Thoracic aorta (tissue), 2 donors: Measurements from ENCODE around the gene WDFY2. TPM values are rescaled to one million over a fixed set of nuclear protein-coding genes. Genes with fewer than 3 reads are reported as not detected.

Source experiments
- ATAC-seq: fragments of 150-250 bp; one replicate; pipeline ENCODE4 v1.8.0; 2017; ENCODE audit warnings: low read depth; ENCODE audit not compliant: insufficient number of reproducible peaks, low FRiP score
- DNase-seq: peaks from one replicate; pipeline ENCODE4 v3.0.0-alpha.2; 2020; ENCODE audit warnings: low spot score
- H3K27ac ChIP-seq, 2 donors: fragments of 200-600 bp; sonication (generic); 1 replicate in 1 of 2; 2 replicates in 1 of 2; pipeline ENCODE4 v1.5.1; 2016; ENCODE audit warnings: mild to moderate bottlenecking in 2 of 2, moderate library complexity in 2 of 2
- H3K27me3 ChIP-seq: fragments of 200-600 bp; sonication (generic); replicated peaks from 2 replicates; pipeline ENCODE4 v1.6.0; 2016; ENCODE audit warnings: mild to moderate bottlenecking; ENCODE audit not compliant: insufficient read depth
- H3K36me3 ChIP-seq: fragments of 200-600 bp; sonication (generic); one replicate; pipeline ENCODE4 v1.5.1; 2016
- H3K4me1 ChIP-seq, 2 donors: fragments of 200-600 bp; sonication (generic); 1 replicate in 1 of 2; 2 replicates in 1 of 2; pipeline versions ENCODE4 v1.5.1 to v1.6.0; 2016; ENCODE audit warnings: low read depth in 2 of 2, mild to moderate bottlenecking in 1 of 2; ENCODE audit not compliant: control insufficient read depth in 1 of 2
- H3K4me3 ChIP-seq: fragments of 200-600 bp; sonication (generic); 2 replicates; pipeline ENCODE4 v1.5.1; 2016; ENCODE audit warnings: mild to moderate bottlenecking
- H3K9me3 ChIP-seq: fragments of 200-600 bp; sonication (generic); 2 replicates; pipeline ENCODE4 v1.5.1; 2016
- total RNA-seq, 2 donors: library from RNA; depleted of rRNA; stranded (reverse); fragments of >200 nt; gene quantifications; one replicate each; pipeline versions ENCODE4 v1.1.0 to v1.2.3, GENCODE V29; 2016
- TF ChIP-seq, protein P1 (sequence below): fragments of 200-600 bp; sonication (generic); IDR thresholded peaks from one replicate; pipeline ENCODE4 v1.5.1; 2019; ENCODE audit warnings: antibody characterized with exemption

WDFY2 gene
- total RNA-seq, 2 donors from 2014 or later, result 14.6 to 19.3 TPM

DNA sequence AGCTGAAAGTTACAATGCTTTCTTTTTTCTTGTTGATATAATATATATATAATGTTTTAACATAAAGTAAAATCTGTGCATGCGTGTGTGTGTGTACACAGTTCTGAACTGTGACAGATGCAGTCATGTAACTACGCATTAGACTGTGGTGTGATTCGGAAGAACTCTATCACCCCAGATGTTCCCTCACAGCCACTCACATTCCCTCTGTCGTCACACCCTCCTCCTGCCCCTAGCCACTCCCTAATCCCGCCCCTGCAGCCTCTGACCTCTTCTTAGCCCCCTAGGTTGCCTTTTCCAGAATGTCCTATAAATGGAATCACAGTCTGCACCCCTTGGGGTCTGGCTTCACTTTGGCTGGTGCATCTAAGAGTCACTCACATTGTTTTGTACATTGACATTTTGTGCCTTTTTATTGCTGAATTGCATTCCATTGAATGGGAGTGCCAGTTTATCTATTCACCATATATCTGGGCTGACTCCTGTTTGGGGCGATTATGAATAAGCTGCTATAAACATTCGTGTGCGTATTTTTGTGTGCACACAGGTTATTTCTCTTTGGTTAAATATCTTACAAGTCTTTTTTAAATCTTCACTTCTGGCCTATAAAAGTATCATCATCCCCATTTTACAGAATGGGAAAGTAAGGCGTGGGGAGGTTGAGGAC lies 199.3 kb downstream of the WDFY2 start:
- no peaks in the 10 kb centered on the region for H3K9me3 ChIP-seq
- DNase-seq, result no peak
- no peaks in the 10 kb centered on the region for H3K27me3 ChIP-seq
- no peak for ATAC-seq
- TF ChIP-seq, protein P1, sequence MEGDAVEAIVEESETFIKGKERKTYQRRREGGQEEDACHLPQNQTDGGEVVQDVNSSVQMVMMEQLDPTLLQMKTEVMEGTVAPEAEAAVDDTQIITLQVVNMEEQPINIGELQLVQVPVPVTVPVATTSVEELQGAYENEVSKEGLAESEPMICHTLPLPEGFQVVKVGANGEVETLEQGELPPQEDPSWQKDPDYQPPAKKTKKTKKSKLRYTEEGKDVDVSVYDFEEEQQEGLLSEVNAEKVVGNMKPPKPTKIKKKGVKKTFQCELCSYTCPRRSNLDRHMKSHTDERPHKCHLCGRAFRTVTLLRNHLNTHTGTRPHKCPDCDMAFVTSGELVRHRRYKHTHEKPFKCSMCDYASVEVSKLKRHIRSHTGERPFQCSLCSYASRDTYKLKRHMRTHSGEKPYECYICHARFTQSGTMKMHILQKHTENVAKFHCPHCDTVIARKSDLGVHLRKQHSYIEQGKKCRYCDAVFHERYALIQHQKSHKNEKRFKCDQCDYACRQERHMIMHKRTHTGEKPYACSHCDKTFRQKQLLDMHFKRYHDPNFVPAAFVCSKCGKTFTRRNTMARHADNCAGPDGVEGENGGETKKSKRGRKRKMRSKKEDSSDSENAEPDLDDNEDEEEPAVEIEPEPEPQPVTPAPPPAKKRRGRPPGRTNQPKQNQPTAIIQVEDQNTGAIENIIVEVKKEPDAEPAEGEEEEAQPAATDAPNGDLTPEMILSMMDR, result no peak
- H3K4me3 ChIP-seq, result no peak overlapping the region
- H3K27ac ChIP-seq, result no peak overlapping the region
- H3K4me1 ChIP-seq, result peaks cover 0 to 10% of the 10 kb centered on the region in 2 donors
- H3K36me3 ChIP-seq, result no peaks in the 10 kb centered on the region

DNA sequence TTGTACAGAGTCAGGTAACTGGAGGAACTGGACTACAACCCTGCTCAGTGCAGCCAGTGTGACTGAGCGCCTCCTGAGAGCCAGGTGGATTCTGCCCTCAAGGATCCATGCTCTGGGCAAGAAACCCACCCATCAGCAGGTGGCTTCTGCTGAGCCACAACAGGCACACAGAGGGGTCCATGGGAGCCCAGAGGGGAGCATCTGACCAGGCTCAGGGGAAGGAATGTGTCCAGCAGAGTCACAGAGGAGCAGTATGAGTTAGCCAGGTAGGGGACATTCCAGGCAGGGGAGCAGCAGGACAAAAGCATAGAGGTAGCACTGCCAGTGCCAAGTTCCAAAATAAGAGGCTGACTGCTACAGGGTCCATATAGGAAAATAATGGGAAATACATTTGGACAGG lies 199.8 kb downstream of the WDFY2 start:
- no peak overlapping the region for H3K27ac ChIP-seq
- H3K27me3 ChIP-seq, result no peaks in the 10 kb centered on the region
- no peaks in the 10 kb centered on the region for H3K9me3 ChIP-seq
- ATAC-seq, result no peak
- H3K4me3 ChIP-seq, result no peak overlapping the region
- no peaks in the 10 kb centered on the region for H3K36me3 ChIP-seq
- no peak for DNase-seq
- TF ChIP-seq, protein P1, result no peak
- H3K4me1 ChIP-seq, result peaks cover 0 to 10% of the 10 kb centered on the region in 2 donors

DNA sequence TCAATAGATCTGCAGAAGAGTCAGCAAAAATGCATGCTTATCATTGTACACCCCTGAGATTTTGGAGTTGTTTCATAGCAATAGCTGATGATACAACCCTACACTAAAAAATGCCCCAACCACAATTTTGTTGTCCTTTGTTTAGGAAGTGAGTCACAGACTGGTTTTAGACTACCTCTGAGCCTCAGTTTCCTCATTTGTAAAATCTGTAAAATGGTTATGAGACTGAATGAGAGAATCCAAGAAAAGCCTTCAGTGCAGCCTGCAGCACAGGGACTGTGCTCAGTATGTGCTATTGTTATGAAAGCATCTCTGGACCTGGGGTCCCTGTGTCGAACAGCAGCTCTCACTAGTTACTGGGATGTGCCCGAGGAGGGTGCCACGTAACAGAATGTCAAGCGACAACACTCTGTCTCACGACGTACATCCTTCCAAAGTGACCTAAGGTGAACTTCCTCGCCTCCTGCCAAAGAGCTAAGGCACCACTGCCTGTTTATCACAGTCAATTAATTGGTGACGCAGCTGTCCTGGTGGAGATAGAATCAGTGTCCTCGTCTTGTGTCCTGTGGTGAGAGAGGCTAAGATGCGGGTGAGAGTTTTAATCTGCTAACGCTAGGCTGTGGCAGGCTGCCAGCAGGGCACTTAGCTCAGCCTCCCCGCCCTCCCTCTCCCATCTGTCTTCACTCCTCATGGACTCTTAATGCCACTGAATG lies 201.6 kb downstream of the WDFY2 start:
- H3K4me3 ChIP-seq, result no peak overlapping the region
- no peak for ATAC-seq
- H3K4me1 ChIP-seq, result peaks cover 0 to 18% of the 10 kb centered on the region in 2 donors
- no peak for DNase-seq
- H3K27me3 ChIP-seq, result no peaks in the 10 kb centered on the region
- no peaks in the 10 kb centered on the region for H3K36me3 ChIP-seq
- no peaks in the 10 kb centered on the region for H3K9me3 ChIP-seq
- TF ChIP-seq, protein P1, result no peak
- no peak overlapping the region for H3K27ac ChIP-seq

DNA sequence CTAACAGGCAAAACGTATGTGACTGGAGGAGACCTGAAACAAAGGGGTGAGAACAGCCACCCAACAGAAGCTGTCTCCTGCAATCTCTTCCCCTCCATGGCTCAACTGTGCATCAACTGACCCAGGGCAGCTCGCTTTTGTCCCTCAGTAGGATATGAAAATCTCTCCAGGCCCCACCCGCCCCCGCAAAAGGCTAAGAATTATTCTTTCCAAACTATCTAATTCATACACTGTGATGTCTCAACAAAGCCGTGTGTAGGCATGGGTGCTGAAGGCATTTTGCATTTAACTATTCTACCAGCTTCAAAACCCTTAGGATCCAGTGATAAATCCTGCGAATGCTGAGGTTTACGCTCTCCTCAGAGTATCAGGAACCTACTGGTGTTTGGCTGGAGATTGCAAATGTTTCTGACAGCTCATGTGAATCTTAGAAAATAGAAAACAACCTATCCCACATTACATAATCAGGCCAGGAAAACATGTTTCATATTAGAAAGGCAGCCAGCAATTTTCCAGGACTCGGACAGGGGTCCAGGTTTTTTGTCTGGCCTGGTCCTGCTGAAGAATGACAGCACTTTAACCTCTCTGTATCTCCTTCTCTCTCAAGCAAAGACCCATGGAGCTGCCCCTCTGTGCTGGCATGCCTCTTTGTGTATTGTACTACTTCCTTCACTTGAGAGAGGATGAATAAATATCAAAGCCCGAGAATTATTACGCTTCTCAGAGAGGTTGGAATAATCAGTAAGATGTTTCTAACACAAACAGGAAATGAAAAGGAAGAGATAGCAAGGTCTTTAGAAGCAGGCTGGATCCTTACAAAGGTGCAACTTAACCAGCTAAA lies 202.4 kb downstream of the WDFY2 start:
- ATAC-seq, result no peak
- H3K27me3 ChIP-seq, result no peaks in the 10 kb centered on the region
- no peak overlapping the region for H3K27ac ChIP-seq
- no peak for DNase-seq
- no peak overlapping the region for H3K4me3 ChIP-seq
- TF ChIP-seq, protein P1, result no peak
- no peaks in the 10 kb centered on the region for H3K9me3 ChIP-seq
- H3K36me3 ChIP-seq, result no peaks in the 10 kb centered on the region
- H3K4me1 ChIP-seq, result peaks cover 0 to 18% of the 10 kb centered on the region in 2 donors
